SH-SY5Y (cell line): ENCODE results near the gene KPNA3.

ENCODE experiments used
- GATA2 ChIP-seq: IDR thresholded peaks from 2 replicates; pipeline ENCODE4 v1.6.1; 2011; ENCODE audit warnings: mild to moderate bottlenecking, low read depth, low read length
- GATA3 ChIP-seq: IDR thresholded peaks from 2 replicates; pipeline ENCODE4 v1.6.1; 2011; ENCODE audit warnings: low read depth, mild to moderate bottlenecking, low read length, moderate library complexity

GRCh38 chr13:49667773-49668172 lies 124.7 kb downstream of the KPNA3 start:
- TF ChIP-seq GATA2 (no peak), GATA3 (no peak)
